Coronary artery (tissue), 2 donors: ENCODE measurements around the gene RAPGEF4.

Experiments
- DNase-seq: peaks from one replicate; pipeline ENCODE4 v3.0.0-alpha.2; 2017; ENCODE audit warnings: low spot score
- H3K27ac ChIP-seq, 2 donors: fragments of 200-600 bp; sonication (generic); one replicate each; pipeline ENCODE4 v1.5.1; 2016 to 2019
- H3K4me3 ChIP-seq: fragments of 200-600 bp; sonication (generic); 2 replicates; pipeline ENCODE4 v1.5.1; 2016; ENCODE audit warnings: mild to moderate bottlenecking, moderate library complexity
- TF ChIP-seq, protein P1 (sequence below): fragments of 200-600 bp; sonication (generic); IDR thresholded peaks from one replicate; pipeline ENCODE4 v1.5.1; 2019; ENCODE audit warnings: antibody characterized with exemption

RAPGEF4 gene

GRCh38 chr2:172905937-172906811, 170.5 kb downstream of the RAPGEF4 start:
- TF ChIP-seq, protein P1, sequence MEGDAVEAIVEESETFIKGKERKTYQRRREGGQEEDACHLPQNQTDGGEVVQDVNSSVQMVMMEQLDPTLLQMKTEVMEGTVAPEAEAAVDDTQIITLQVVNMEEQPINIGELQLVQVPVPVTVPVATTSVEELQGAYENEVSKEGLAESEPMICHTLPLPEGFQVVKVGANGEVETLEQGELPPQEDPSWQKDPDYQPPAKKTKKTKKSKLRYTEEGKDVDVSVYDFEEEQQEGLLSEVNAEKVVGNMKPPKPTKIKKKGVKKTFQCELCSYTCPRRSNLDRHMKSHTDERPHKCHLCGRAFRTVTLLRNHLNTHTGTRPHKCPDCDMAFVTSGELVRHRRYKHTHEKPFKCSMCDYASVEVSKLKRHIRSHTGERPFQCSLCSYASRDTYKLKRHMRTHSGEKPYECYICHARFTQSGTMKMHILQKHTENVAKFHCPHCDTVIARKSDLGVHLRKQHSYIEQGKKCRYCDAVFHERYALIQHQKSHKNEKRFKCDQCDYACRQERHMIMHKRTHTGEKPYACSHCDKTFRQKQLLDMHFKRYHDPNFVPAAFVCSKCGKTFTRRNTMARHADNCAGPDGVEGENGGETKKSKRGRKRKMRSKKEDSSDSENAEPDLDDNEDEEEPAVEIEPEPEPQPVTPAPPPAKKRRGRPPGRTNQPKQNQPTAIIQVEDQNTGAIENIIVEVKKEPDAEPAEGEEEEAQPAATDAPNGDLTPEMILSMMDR: no peak
- Histone ChIP-seq H3K4me3 (no peak overlapping the region), H3K27ac (no peak overlapping the region)
- DNase-seq: no peak

- TF ChIP-seq, protein P1: no peak
- Histone ChIP-seq H3K4me3 (no peak overlapping the region), H3K27ac (no peak overlapping the region)
- no peak for DNase-seq
Measured at GRCh38 chr2:172908275-172908674, 172.6 kb downstream of the RAPGEF4 start.

- no peak for DNase-seq
- TF ChIP-seq, protein P1: no peak
- no peak overlapping the region for H3K27ac ChIP-seq
- H3K4me3 ChIP-seq: no peak overlapping the region
Measured at GRCh38 chr2:172909454-172909853, 173.8 kb downstream of the RAPGEF4 start.

GRCh38 chr2:172912266-172912665, 176.6 kb downstream of the RAPGEF4 start:
- Histone ChIP-seq H3K4me3 (no peak overlapping the region), H3K27ac (no peak overlapping the region)
- no peak for DNase-seq
- TF ChIP-seq, protein P1: no peak

GRCh38 chr2:172914341-172915008, 178.8 kb downstream of the RAPGEF4 start:
- DNase-seq: no peak
- Histone ChIP-seq H3K27ac (no peak overlapping the region), H3K4me3 (no peak overlapping the region)
- TF ChIP-seq, protein P1: no peak

- no peak for DNase-seq
- H3K4me3 ChIP-seq: no peak overlapping the region
- TF ChIP-seq, protein P1: no peak
- H3K27ac ChIP-seq: no peak overlapping the region
Measured at GRCh38 chr2:172917716-172918115, 182.1 kb downstream of the RAPGEF4 start.
